Measurements from ENCODE around the gene LRIG3. TPM values are rescaled to one million over a fixed set of nuclear protein-coding genes. Genes with fewer than 3 reads are reported as not detected.

Gene LRIG3
- polyA plus RNA-seq, 3 donors: not detected

GRCh38 chr12:58832920-58833319 is 87.4 kb downstream of the LRIG3 start:
- Mint-ChIP-seq H3K27ac (no peak overlapping the region), H3K36me3 (no peaks in the 10 kb centered on the region), H3K27me3 (ENCODE audit: low read depth in 3 of 3) (peaks cover 0 to 2% (median 0%) of the 10 kb centered on the region in 3 donors), H3K4me3 (no peak overlapping the region), H3K9me3 (peaks cover 0 to 12% (median 3%) of the 10 kb centered on the region in 7 donors), H3K4me1 (no peaks in the 10 kb centered on the region)
- H3K4me2 ChIP-seq (replicated peaks; ENCODE audit: extremely low read depth, low read length, poor library complexity, severe bottlenecking): no peak overlapping the region
- no peak for TF ChIP-seq CTCF (IDR thresholded peaks at IDR 0.05)
- WGBS (ENCODE audit: insufficient coverage): no CpG with 5 or more reads among the region's 1 CpG
- H3K27me3 ChIP-seq (ENCODE audit: control insufficient read depth in 2 of 2, insufficient read depth in 2 of 2, low read length in 2 of 2): no peaks in the 10 kb centered on the region
- no peak overlapping the region for H2AFZ ChIP-seq (ENCODE audit: insufficient read depth, low read depth, low read length, poor library complexity, severe bottlenecking)
- H4K20me1 ChIP-seq (ENCODE audit: insufficient read depth, low read length): no peaks in the 10 kb centered on the region
- intact Hi-C loops (cut with micrococcal nuclease): no loop called here
- DNase-seq: no peak
- no peak overlapping the region for H3K9ac ChIP-seq (ENCODE audit: insufficient read depth, low read length, poor library complexity, severe bottlenecking)
- no peaks in the 10 kb centered on the region for H3K79me2 ChIP-seq (ENCODE audit: insufficient read depth, low read length)
- H3K36me3 ChIP-seq (replicated peaks in 1 of 2; ENCODE audit: control insufficient read depth in 1 of 2, insufficient read depth in 2 of 2, low read length in 2 of 2): no peaks in the 10 kb centered on the region
- no peak overlapping the region for H3K4me3 ChIP-seq (replicated peaks in 1 of 3; ENCODE audit: low read depth in 2 of 3, low read length in 3 of 3)
- H3K9me3 ChIP-seq (replicated peaks in 1 of 2; ENCODE audit: control insufficient read depth in 1 of 2, insufficient read depth in 1 of 2, low read length in 2 of 2): no peaks in the 10 kb centered on the region
- H3K27ac ChIP-seq (ENCODE audit: low read depth in 1 of 2, low read length in 2 of 2): no peak overlapping the region
- no peaks in the 10 kb centered on the region for H3K4me1 ChIP-seq (ENCODE audit: control insufficient read depth in 1 of 2, insufficient read depth in 2 of 2, low read length in 2 of 2)
